GM18861 (cell line): Measurements from ENCODE around the gene A1BG.
"Not testable (repeated sequence)": the region's sequence is repeated elsewhere in the genome, so short reads cannot be mapped to it uniquely, and the experiment has no call there.

Experiments
- ATAC-seq: cut with Tn5 transposase; IDR thresholded peaks from one replicate; pipeline ENCODE4 v1.9.1; 2021; ENCODE audit not compliant: unreplicated experiment

Gene A1BG

GRCh38 chr19:58361900-58362271 is 8.6 kb upstream of the A1BG start:
- ATAC-seq, result no peak

- ATAC-seq, result no peak
These were observed 4.3 kb upstream of the A1BG start for GRCh38 chr19:58357481-58358145.

- ATAC-seq, result no peak
These were observed 3.6 kb upstream of the A1BG start for GRCh38 chr19:58356766-58357480.

GRCh38 chr19:58355908-58356765 is 2.8 kb upstream of the A1BG start:
- ATAC-seq, result no peak

- ATAC-seq, result no peak
These were observed 2.0 kb upstream of the A1BG start for GRCh38 chr19:58355215-58355796.

- no peak for ATAC-seq
These were observed 1.3 kb upstream of the A1BG start for GRCh38 chr19:58354478-58355030.

GRCh38 chr19:58353717-58354477 is 605 bp upstream of the A1BG start:
- ATAC-seq, result no peak

- no peak for ATAC-seq
These were observed 1.1 kb downstream of the A1BG start for GRCh38 chr19:58351990-58352755.

- ATAC-seq, result no peak
These were observed 1.8 kb downstream of the A1BG start for GRCh38 chr19:58351558-58351878.

GRCh38 chr19:58350871-58351557 is 2.3 kb downstream of the A1BG start:
- ATAC-seq, result no peak

GRCh38 chr19:58350001-58350861 is 3.1 kb downstream of the A1BG start:
- no peak for ATAC-seq

GRCh38 chr19:58349590-58349989 is 3.7 kb downstream of the A1BG start:
- no peak for ATAC-seq

GRCh38 chr19:58348080-58348479 is 5.2 kb downstream of the A1BG start:
- not testable (repeated sequence) for ATAC-seq

GRCh38 chr19:58346961-58347929 is 6.0 kb downstream of the A1BG start:
- ATAC-seq, result peak; percentile 65

GRCh38 chr19:58345558-58345957 is 7.7 kb downstream of the A1BG start:
- ATAC-seq, result no peak

GRCh38 chr19:58338825-58339558 is 14.3 kb downstream of the A1BG start:
- ATAC-seq, result no peak
